AG08396 (cell line): ENCODE results near the gene TMEM107.

Source experiments
- DNase-seq: peaks from one replicate; pipeline ENCODE4 v3.0.0; 2012; ENCODE audit warnings: low spot score, mixed read lengths

Gene TMEM107

GRCh38 chr17:8150194-8151119 is 25.7 kb downstream of the TMEM107 start:
- no peak for DNase-seq

- DNase-seq: no peak
Measured at GRCh38 chr17:8149419-8150193, 26.6 kb downstream of the TMEM107 start.

DNA sequence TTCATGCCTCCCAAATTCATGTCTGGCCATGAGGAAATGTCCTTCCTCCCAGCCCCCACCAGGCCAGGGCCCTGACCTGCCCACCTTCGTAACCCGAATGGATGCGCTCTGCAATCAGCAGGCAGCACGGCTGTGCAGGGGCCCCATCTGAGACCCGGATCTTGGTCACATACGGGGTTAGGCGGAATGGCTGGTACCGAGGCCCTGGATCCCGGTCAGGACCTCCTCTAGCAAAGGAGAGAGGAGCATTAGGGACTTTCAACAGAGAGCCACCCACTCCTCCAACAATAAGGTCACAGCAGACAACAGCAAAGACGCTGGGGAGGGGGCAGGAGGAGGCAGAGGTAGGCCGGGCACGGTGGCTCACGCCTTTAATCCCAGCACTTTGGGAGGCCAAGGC is 27.6 kb downstream of the TMEM107 start:
- DNase-seq: no peak

GRCh38 chr17:8147805-8148404 is 28.3 kb downstream of the TMEM107 start:
- no peak for DNase-seq

DNA sequence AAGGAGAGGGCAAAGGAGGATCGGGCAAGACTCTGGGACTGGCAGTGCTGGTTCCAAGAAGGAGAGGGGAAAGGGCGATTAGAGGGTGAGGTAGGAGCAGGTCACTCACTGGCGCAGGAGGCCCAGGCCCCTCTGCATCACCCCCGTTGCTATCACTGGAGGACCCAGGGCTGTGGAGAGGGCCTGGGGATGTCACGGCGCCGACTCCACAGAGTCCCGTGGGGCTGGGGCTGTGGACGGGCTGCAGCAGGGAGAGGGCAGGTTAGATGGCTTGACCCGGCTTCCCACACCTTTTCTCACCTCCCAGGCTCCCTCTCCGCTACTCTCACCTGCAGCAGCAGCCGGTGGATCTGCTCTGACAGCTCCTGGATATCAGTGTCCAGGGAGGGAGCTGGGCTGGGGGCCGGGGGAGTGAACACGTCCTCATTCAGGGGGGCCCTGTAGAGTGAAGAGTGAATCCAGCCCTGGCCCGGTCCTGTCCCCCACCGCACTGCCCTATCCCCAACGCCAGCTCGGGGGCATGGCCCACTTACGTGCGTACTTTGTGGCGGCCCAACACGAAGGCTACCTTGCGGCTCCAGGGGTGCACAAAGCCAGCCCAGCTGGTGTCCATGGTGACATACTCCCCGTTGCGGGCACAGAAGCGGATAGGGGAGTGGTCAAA is 28.9 kb downstream of the TMEM107 start:
- DNase-seq: no peak

GRCh38 chr17:8146381-8147140 is 29.6 kb downstream of the TMEM107 start:
- no peak for DNase-seq

DNA sequence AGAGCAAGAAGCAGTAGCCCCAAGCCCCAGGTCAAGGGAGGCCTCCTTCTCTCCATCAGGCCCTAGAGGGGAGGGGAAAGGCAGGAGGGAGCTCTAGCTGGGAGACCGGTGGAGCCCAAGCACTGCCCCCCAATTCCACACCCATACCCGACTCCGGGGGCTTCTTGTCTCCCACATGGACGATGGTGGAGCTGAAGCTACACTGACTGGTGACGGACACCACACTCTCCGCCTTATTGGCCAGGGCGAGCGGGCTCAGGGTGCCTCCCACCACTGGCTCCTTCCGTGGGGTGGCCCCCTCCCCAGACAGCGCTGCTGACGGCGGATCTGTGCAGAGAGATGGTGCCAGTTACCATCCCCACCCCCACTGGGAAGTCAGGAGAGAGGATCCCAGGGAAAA is 30.4 kb downstream of the TMEM107 start:
- no peak for DNase-seq

GRCh38 chr17:8144401-8145231 is 31.6 kb downstream of the TMEM107 start:
- DNase-seq: no peak

DNA sequence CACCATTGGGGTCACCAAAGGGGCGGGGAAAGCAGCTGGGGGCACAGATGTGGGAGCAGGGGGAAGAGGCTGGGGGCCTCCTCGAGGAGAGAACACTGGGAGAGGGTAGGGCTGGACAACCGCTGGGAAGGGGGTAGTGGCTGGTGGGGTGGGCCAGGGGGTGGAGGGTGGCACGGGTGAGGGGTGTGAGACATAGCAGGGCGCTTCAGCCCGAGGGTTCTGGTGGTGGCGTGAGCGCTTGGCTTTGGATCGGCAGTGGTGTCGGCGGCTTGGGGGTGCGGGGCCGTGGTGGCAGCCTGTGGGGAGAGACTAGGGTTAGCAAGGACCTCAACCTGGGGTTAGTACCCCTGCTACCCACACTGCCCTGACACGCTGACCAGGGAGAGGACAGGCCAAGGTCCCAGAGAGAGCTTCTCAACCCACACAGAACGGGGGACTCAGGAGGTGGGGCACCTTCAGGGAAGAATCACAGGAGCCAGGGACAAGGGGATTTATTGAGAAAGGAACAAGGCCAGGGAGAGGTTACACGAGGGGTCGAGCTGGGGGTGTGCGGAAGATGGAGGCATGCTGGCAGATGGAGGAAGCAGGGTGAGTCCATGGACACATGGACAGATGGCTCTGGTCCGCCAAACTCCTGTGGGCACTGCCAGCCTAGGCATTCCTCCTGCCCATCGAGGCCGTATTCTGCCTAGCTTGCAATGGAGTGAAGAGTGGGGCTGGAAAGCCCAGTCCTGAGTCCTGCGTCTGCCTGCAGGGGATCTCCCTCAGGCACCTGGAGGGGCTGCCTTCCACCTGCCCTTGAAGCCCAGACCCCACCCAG is 32.4 kb downstream of the TMEM107 start:
- no peak for DNase-seq

DNA sequence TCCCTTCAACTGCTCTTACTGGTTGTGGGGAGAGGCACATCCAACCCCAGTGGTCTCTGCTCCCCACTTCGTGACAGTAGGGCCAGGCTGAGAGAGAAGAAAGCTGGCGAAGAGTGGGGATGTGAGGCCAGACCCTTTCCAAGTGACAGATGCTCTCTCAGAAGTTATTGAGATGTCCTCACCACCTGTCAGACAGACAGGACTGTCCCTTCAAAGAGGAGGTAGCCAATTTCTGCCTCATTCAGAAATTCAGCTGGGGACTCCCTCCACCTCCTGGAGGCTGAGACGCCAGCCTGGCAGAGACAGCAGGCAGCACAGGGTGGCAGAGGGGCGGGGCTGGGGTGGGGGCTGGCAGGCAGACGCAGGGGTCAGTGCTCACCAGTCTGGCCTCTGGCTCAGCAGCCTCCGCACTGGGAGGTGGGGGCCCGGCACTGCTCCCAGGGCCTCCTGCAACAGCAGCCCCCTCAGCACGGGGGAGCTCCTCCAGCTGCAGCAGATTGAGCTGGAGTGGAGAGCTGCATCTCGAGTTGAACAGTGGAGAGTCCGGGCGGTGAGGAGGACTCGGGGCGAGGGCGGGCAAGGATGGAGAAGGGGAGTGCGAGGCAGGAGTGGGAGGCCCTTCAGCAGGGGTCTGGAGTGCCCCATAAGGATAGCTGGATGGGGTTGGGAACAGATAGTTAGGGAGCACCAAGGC is 33.1 kb downstream of the TMEM107 start:
- no peak for DNase-seq

DNA sequence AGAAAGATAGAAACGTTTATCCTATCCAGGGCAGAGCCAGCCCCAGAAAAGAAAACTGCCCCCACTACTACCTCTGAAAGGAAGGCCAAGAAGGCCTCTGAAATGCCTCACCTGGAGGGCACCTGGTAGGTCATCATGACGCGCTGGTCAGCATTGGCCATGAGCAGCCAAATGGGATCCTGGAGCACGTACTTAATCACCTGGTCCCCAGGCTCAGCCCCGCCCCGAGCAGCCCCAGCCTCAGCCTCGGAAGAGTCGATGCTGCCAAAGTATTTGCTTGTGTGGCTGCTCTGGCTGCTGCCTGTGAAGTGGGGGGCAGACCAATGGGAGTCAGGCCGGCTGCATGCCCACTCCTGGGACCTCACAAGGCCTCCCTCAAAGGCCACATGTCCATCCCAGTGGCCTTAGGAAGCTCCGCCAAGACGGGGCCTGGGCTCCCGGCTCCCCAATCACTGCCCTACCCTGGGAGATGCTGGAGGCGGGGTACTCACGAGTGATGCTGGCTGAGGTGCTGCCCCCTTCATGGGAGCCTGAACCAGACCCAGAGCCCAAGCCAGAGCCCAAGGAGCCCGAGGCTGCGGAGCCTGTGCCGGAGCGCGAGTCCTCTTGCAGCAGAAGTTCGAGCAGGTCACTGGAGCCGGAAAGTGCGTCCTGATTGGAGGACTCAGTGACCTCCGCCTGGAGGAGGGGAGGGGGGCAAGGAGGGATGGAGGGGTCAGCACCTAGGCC is 33.9 kb downstream of the TMEM107 start:
- no peak for DNase-seq

- DNase-seq: no peak
Measured at GRCh38 chr17:8141741-8142140, 34.4 kb downstream of the TMEM107 start.

DNA sequence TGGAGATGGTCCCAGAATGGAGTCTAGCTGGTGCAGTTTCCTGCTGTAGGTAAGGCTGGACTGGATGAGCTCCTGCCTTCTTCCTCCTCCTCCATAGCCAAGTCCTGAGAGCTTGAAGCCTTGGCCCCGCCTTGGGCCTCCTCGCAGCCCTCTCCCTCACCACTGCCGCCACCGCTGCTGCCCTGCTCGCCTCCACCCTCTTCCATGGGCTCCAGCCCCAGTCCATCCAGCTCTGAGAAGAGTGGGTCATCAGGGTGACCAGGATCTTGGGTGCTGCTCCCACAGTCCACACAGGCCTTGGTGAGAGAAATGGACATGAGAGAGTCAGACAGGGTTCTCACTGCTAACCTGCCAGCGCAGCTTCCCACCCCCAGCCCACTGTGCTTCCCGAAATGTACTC is 35.1 kb downstream of the TMEM107 start:
- DNase-seq: no peak

DNA sequence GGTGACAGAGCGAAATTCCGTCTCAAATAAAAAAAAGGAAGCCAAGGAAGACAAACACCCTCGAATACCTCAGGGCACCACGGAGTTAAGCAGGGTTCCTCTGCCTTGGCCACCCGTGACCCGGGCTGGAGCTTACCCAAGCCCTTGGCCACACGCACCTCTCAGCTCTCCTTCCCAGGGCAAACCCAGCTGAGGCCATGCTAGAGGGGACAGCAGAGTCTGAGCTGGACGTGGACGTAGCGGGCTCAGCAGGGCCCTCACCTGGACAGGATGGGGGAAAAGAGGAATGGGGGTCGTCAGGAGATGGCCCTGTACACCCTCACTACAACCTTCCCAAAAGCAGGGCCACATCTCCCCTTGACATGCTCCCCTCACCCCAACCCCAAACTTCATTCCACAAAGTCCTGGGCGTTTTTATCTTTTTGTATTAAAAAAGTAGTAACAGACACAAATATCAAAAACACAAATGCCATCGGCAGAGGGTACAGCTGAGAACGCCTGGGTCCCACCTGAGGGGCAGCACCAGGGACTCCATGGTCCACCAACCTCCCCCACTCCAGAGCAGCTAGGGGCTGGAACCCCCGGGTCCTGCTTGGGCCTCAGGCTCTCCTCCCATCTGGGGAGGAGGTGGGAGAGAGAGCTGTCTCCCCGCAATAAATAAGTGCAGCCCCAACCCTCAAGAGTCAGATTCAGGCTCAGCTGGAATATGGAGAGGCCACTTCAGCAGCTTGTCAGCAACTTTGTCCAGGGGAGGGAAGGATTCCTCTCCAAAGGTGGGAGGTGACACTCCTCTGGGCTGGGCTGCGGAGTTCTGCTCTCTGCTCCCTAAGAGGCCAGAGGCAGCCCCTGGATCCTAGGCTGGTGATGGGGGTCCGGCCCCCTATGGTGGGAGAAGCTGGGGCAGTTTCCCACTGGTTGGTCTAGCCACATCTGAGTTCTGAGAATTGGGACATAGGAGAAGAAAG is 35.8 kb downstream of the TMEM107 start:
- no peak for DNase-seq

DNA sequence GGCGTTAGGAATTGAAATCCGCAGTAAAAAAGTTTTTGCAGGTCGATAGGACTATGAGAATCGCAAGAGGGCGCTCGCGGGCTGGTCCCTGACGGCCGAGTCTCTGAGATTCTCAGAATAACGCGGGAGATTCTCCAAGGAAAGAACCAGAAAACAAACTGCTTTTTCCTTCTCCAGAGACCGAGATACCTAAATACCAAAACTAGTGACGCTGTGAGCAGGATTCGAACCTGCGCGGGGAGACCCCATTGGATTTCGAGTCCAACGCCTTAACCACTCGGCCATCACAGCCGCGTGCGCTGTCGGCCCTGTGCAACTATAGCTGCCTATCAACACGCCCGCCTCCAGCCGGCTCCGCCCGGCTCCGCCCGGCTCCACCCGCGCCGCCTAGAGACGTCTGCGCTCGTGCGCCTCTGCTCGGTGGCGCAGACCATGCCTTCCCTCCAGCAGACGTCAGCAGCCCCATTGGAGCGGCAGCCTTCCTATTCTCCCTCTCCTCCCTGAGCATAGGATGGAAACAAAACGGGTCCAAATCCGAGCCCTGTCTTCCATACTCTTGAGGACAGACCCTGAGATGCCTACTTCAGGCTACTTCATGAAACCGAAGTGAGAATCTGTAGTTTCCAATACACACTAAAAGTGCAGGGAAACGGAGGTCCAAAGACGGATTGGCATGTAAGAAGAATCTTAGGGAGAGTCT is 37.4 kb downstream of the TMEM107 start:
- peak; percentile 91 for DNase-seq

DNA sequence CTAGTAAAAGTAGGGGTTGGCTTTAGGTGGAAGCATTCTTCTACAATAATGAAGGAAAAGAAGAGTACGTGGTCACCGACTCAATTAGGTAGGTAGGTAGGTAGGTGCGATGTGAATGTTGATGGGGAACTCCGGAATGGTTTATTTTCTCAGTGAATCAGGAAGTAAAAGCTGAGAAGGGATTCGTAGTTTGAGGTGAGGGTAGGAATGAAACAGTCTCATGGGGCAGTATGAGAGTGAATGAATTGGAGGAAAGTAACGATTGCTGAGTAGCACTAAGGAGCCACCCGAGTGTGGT is 37.9 kb downstream of the TMEM107 start:
- no peak for DNase-seq
